Measurements from ENCODE around the gene FAT3.

FAT3 gene

GRCh38 chr11:92227959-92228935 lies 3.6 kb downstream of the FAT3 start:
- peaks cover 16% of the 10 kb centered on the region for H3K4me1 ChIP-seq (ENCODE audit: control insufficient read depth, insufficient read depth, low read length, poor library complexity, severe bottlenecking)
- H3K27ac ChIP-seq (ENCODE audit: low read depth, low read length, severe bottlenecking): no peak overlapping the region
- WGBS, 2 experiments (ENCODE audit: insufficient coverage in 2 of 2): 79 to 90% methylated on average over 2 to 3 of the region's 6 CpGs
- H3K36me3 ChIP-seq (ENCODE audit: control insufficient read depth, insufficient read depth, low read length): no peaks in the 10 kb centered on the region
- H3K9me3 ChIP-seq (ENCODE audit: control insufficient read depth, low read length): no peaks in the 10 kb centered on the region
- H3K4me3 ChIP-seq (ENCODE audit: extremely low read depth, insufficient read depth, low read length, poor library complexity, severe bottlenecking): no peak overlapping the region

GRCh38 chr11:92236856-92237255 lies 12.2 kb downstream of the FAT3 start:
- no peak overlapping the region for H3K27ac ChIP-seq (ENCODE audit: low read depth, low read length, severe bottlenecking)
- no peak overlapping the region for H3K4me3 ChIP-seq (ENCODE audit: extremely low read depth, insufficient read depth, low read length, poor library complexity, severe bottlenecking)
- no peaks in the 10 kb centered on the region for H3K4me1 ChIP-seq (ENCODE audit: control insufficient read depth, insufficient read depth, low read length, poor library complexity, severe bottlenecking)
- no peaks in the 10 kb centered on the region for H3K36me3 ChIP-seq (ENCODE audit: control insufficient read depth, insufficient read depth, low read length)
- H3K9me3 ChIP-seq (ENCODE audit: control insufficient read depth, low read length): no peaks in the 10 kb centered on the region
- 86% methylated on average over 1 of the region's 1 CpG; no CpG with 5 or more reads in 1 of the 2 experiments for WGBS, 2 experiments (ENCODE audit: insufficient coverage in 2 of 2)

GRCh38 chr11:92240916-92241315 lies 16.3 kb downstream of the FAT3 start:
- no peak overlapping the region for H3K27ac ChIP-seq (ENCODE audit: low read depth, low read length, severe bottlenecking)
- no peak overlapping the region for H3K4me3 ChIP-seq (ENCODE audit: extremely low read depth, insufficient read depth, low read length, poor library complexity, severe bottlenecking)
- no peaks in the 10 kb centered on the region for H3K36me3 ChIP-seq (ENCODE audit: control insufficient read depth, insufficient read depth, low read length)
- WGBS, 2 experiments (ENCODE audit: insufficient coverage in 2 of 2): 0% methylated on average over 1 of the region's 1 CpG; no CpG with 5 or more reads in 1 of the 2 experiments
- no peaks in the 10 kb centered on the region for H3K9me3 ChIP-seq (ENCODE audit: control insufficient read depth, low read length)
- H3K4me1 ChIP-seq (ENCODE audit: control insufficient read depth, insufficient read depth, low read length, poor library complexity, severe bottlenecking): no peaks in the 10 kb centered on the region

DNA sequence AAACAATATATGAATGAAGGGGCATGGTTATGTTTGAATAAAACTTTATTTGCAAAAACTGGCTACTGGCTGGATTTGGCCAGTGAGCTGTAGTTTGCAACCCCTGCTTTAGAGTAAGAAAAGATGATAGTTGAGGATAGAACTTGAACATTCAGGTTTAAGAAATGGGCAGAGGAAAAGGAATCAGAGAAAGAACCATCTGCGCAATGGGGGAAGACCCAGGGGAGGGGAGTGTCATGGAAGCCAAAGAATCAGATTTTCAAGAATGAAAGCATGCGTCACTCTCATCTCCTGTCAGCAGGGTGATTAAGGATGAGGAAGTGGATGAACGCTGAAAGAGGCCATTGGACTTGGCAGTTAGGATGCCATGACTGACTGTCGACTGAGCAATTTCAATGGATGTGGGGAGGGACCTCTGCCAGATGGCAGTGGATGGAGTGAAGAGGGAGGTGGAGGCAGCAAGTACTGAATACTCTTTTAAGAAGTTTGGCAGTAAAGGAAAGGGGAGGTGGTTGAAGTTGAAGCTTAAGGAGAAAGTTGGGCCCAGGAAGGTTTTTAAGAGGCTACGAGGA lies 21.2 kb downstream of the FAT3 start:
- 95 to 97% methylated on average over 5 of the region's 5 CpGs for WGBS, 2 experiments (ENCODE audit: insufficient coverage in 2 of 2)
- Histone ChIP-seq H3K9me3 (ENCODE audit: control insufficient read depth, low read length) (no peaks in the 10 kb centered on the region), H3K4me3 (ENCODE audit: extremely low read depth, insufficient read depth, low read length, poor library complexity, severe bottlenecking) (no peak overlapping the region)

DNA sequence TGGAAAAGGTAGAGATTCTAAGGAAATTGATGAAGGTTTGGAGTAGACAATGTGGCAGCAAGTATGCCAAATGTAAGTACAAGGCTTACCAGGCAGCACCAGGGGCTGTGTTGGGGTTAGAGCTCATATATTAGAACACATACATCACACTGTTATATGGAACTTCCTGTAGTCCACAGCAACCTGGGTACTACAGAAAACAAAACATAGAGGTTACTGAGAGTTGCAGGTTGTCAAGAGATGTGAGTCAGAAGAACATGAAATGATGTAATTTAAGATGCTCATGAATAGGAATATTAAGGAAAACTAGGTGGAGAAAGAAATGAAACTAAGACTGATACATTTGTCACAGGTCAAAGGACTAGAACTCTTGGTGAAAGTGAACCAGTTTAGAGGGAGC lies 22.0 kb downstream of the FAT3 start:
- H3K4me3 ChIP-seq (ENCODE audit: extremely low read depth, insufficient read depth, low read length, poor library complexity, severe bottlenecking): no peak overlapping the region
- H3K36me3 ChIP-seq (ENCODE audit: control insufficient read depth, insufficient read depth, low read length): no peaks in the 10 kb centered on the region
- no peak overlapping the region for H3K27ac ChIP-seq (ENCODE audit: low read depth, low read length, severe bottlenecking)
- H3K4me1 ChIP-seq (ENCODE audit: control insufficient read depth, insufficient read depth, low read length, poor library complexity, severe bottlenecking): peaks cover 3% of the 10 kb centered on the region
- no peaks in the 10 kb centered on the region for H3K9me3 ChIP-seq (ENCODE audit: control insufficient read depth, low read length)

More for the DNA sequence above, 21.2 kb downstream of the FAT3 start:
- H3K36me3 ChIP-seq (ENCODE audit: control insufficient read depth, insufficient read depth, low read length): no peaks in the 10 kb centered on the region
- peaks cover 3% of the 10 kb centered on the region for H3K4me1 ChIP-seq (ENCODE audit: control insufficient read depth, insufficient read depth, low read length, poor library complexity, severe bottlenecking)
- no peak overlapping the region for H3K27ac ChIP-seq (ENCODE audit: low read depth, low read length, severe bottlenecking)

DNA sequence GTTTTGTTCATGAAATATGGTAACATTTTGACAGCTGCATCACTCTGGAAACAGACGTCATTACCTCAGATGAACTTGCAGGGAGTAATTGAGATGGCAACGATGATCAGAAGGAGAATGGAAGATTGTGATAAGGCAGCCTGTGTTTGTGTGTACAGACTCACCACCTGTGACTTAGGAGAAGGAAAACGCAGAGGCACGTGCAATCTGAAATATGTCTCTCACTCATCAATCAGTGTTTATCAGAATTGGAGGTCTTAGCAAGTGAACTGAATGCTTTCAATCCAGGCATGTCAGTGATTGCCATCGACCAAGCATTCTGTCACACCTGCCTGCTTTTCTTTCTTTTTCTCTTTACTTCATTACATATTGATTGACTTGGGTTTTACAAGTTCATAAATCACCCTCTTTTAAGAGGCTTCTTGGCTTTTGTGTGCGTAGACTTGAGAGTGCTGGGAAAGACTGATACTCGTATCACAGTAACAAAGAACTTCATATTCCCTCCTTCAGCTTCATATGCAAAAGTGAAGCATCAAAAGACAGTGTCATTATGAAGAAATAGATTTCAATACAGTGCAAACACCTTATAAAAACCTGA lies 24.6 kb downstream of the FAT3 start:
- H3K4me1 ChIP-seq (ENCODE audit: control insufficient read depth, insufficient read depth, low read length, poor library complexity, severe bottlenecking): peaks cover 17% of the 10 kb centered on the region
- 80 to 85% methylated on average over 1 to 5 of the region's 7 CpGs for WGBS, 2 experiments (ENCODE audit: insufficient coverage in 2 of 2)
- H3K27ac ChIP-seq (ENCODE audit: low read depth, low read length, severe bottlenecking): no peak overlapping the region
- H3K4me3 ChIP-seq (ENCODE audit: extremely low read depth, insufficient read depth, low read length, poor library complexity, severe bottlenecking): no peak overlapping the region
- H3K36me3 ChIP-seq (ENCODE audit: control insufficient read depth, insufficient read depth, low read length): no peaks in the 10 kb centered on the region
- H3K9me3 ChIP-seq (ENCODE audit: control insufficient read depth, low read length): no peaks in the 10 kb centered on the region

DNA sequence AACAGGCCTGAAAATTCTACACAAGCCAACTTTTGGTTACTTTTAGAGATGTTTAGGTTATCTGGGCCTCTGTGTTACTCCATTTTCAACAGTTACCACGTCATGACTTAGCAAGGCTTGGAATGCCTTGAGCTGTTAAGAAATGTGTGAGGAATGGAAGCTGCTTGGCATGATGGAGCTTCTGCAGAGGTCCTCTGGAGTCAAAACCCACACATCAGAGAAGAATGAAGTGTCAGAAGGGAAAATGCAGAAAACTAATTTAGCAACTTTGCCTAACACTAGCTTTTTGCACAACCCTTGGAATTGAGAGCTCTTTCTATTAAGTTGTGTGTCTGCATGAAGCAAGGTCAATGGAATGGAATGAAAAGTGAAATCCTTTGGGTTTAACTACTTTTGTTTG lies 27.4 kb downstream of the FAT3 start:
- Histone ChIP-seq H3K4me3 (ENCODE audit: extremely low read depth, insufficient read depth, low read length, poor library complexity, severe bottlenecking) (no peak overlapping the region), H3K36me3 (ENCODE audit: control insufficient read depth, insufficient read depth, low read length) (no peaks in the 10 kb centered on the region), H3K4me1 (ENCODE audit: control insufficient read depth, insufficient read depth, low read length, poor library complexity, severe bottlenecking) (peaks cover 13% of the 10 kb centered on the region), H3K27ac (ENCODE audit: low read depth, low read length, severe bottlenecking) (peak overlapping the region; percentile 44), H3K9me3 (ENCODE audit: control insufficient read depth, low read length) (no peaks in the 10 kb centered on the region)
- WGBS, 2 experiments (ENCODE audit: insufficient coverage in 2 of 2): no CpG with 5 or more reads among the region's 1 CpG

GRCh38 chr11:92253421-92253820 lies 28.8 kb downstream of the FAT3 start:
- Histone ChIP-seq H3K4me3 (ENCODE audit: extremely low read depth, insufficient read depth, low read length, poor library complexity, severe bottlenecking) (no peak overlapping the region), H3K27ac (ENCODE audit: low read depth, low read length, severe bottlenecking) (no peak overlapping the region), H3K4me1 (ENCODE audit: control insufficient read depth, insufficient read depth, low read length, poor library complexity, severe bottlenecking) (peaks cover 13% of the 10 kb centered on the region), H3K9me3 (ENCODE audit: control insufficient read depth, low read length) (no peaks in the 10 kb centered on the region), H3K36me3 (ENCODE audit: control insufficient read depth, insufficient read depth, low read length) (no peaks in the 10 kb centered on the region)
- no CpG with 5 or more reads among the region's 1 CpG for WGBS, 2 experiments (ENCODE audit: insufficient coverage in 2 of 2)

DNA sequence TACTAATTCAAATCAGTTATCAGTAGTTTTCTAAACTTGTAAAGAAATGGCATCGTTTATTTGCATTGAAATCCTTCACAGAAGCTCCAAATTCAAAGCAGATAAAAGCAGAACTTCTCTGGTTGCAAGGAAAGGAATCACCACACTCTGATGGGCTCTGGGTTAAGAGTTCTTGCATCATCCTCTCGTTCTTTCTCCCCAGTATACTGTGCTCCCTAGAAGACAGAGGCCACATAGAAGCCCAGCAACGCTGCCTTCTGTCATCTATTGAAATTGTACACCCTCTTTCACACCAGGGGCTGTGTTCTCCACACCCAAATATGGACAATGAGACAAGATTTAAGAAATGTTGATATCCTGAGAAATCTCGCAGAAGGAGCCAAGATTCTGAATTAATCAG lies 29.3 kb downstream of the FAT3 start:
- H3K27ac ChIP-seq (ENCODE audit: low read depth, low read length, severe bottlenecking): no peak overlapping the region
- whole genome bisulfite sequencing, 2 experiments (ENCODE audit: insufficient coverage in 2 of 2): 83% methylated on average over 2 of the region's 4 CpGs; no CpG with 5 or more reads in 1 of the 2 experiments
- no peak overlapping the region for H3K4me3 ChIP-seq (ENCODE audit: extremely low read depth, insufficient read depth, low read length, poor library complexity, severe bottlenecking)
- H3K36me3 ChIP-seq (ENCODE audit: control insufficient read depth, insufficient read depth, low read length): no peaks in the 10 kb centered on the region
- H3K9me3 ChIP-seq (ENCODE audit: control insufficient read depth, low read length): no peaks in the 10 kb centered on the region
- H3K4me1 ChIP-seq (ENCODE audit: control insufficient read depth, insufficient read depth, low read length, poor library complexity, severe bottlenecking): peaks cover 13% of the 10 kb centered on the region

- H3K9me3 ChIP-seq (ENCODE audit: control insufficient read depth, low read length): no peaks in the 10 kb centered on the region
- H3K4me1 ChIP-seq (ENCODE audit: control insufficient read depth, insufficient read depth, low read length, poor library complexity, severe bottlenecking): peaks cover 11% of the 10 kb centered on the region
- H3K27ac ChIP-seq (ENCODE audit: low read depth, low read length, severe bottlenecking): no peak overlapping the region
- 89 to 96% methylated on average over 3 of the region's 4 CpGs for WGBS, 2 experiments (ENCODE audit: insufficient coverage in 2 of 2)
- H3K36me3 ChIP-seq (ENCODE audit: control insufficient read depth, insufficient read depth, low read length): no peaks in the 10 kb centered on the region
- no peak overlapping the region for H3K4me3 ChIP-seq (ENCODE audit: extremely low read depth, insufficient read depth, low read length, poor library complexity, severe bottlenecking)
Measured at GRCh38 chr11:92257536-92257935, 32.9 kb downstream of the FAT3 start.
